Measurements from ENCODE around the gene EID3.
"Not testable (repeated sequence)": the region's sequence is repeated elsewhere in the genome, so short reads cannot be mapped to it uniquely, and the experiment has no call there.

EID3 gene

GRCh38 chr12:104303538-104304151 is at the start of gene EID3:
Gene EID3, plus strand, starts transcription at chr12:104303739. Its CDS starts 196 bp downstream, at chr12:104303935.
- peak; percentile 93 for DNase-seq

- DNase-seq = no peak
These were observed 45.5 kb upstream of the EID3 start for GRCh38 chr12:104257913-104258472.

- no peak for DNase-seq
These were observed 45.0 kb upstream of the EID3 start for GRCh38 chr12:104258476-104259067.

GRCh38 chr12:104263026-104263425 is 40.5 kb upstream of the EID3 start:
- DNase-seq = peak; percentile 18

GRCh38 chr12:104263580-104264358 is 39.8 kb upstream of the EID3 start:
- DNase-seq = peak; percentile 36

GRCh38 chr12:104265436-104265835 is 38.1 kb upstream of the EID3 start:
- not testable (repeated sequence) for DNase-seq

- DNase-seq = peak; percentile 43
These were observed 30.6 kb upstream of the EID3 start for GRCh38 chr12:104272938-104273337.

- peak; percentile 40 for DNase-seq
These were observed 30.0 kb upstream of the EID3 start for GRCh38 chr12:104273503-104273902.

GRCh38 chr12:104274811-104275210 is 28.7 kb upstream of the EID3 start:
- DNase-seq = peak; percentile 12

GRCh38 chr12:104275689-104276088 is 27.9 kb upstream of the EID3 start:
- DNase-seq = no peak

- DNase-seq = peak; percentile 22
These were observed 27.0 kb upstream of the EID3 start for GRCh38 chr12:104276273-104277131.

GRCh38 chr12:104279164-104279563 is 24.4 kb upstream of the EID3 start:
- peak; percentile 1 for DNase-seq

- DNase-seq = peak; percentile 25
These were observed 23.4 kb upstream of the EID3 start for GRCh38 chr12:104280111-104280510.

- DNase-seq = no peak
These were observed 22.7 kb upstream of the EID3 start for GRCh38 chr12:104280717-104281458.

- DNase-seq = no peak
These were observed 21.9 kb upstream of the EID3 start for GRCh38 chr12:104281636-104282035.

- no peak for DNase-seq
These were observed 21.4 kb upstream of the EID3 start for GRCh38 chr12:104282109-104282508.

- DNase-seq = peak; percentile 60
These were observed 17.6 kb upstream of the EID3 start for GRCh38 chr12:104285740-104286515.

GRCh38 chr12:104286516-104287482 is 16.7 kb upstream of the EID3 start:
- DNase-seq = peak; percentile 99

- DNase-seq = peak; percentile 98
These were observed 14.8 kb upstream of the EID3 start for GRCh38 chr12:104288635-104289274.

All from islet precursor cell (in vitro differentiated cells).